H1 (cell line): ENCODE data around the gene CAMK1G. TPM values are rescaled to one million over a fixed set of nuclear protein-coding genes. Genes with fewer than 3 reads are reported as not detected.

Experiments used
- CTCF ChIA-PET: fragments of 300-600 bp; sonication (Branson Sonifier 250); formaldehyde crosslinking; loops from one replicate; lab custom pipeline; 2021; ENCODE audit not compliant: partially characterized antibody; lab: Charles Lee
- POLR2A ChIA-PET: fragments of 300-600 bp; sonication (Branson Sonifier 250); formaldehyde crosslinking; loops from one replicate; lab custom pipeline; 2021; ENCODE audit warnings: inconsistent platforms; ENCODE audit not compliant: partially characterized antibody; lab: Charles Lee
- DNase-seq, 2 experiments: peaks; one replicate each; pipeline versions ENCODE4 v3.0.0 to v3.0.0-alpha.2; 2010 to 2022; ENCODE audit warnings: low spot score in 2 of 2, low read depth in 1 of 2, mixed read lengths in 1 of 2
- FAIRE-seq: peaks from 2 replicates; lab custom pipeline; 2011; peaks lifted over from hg19 to GRCh38; lab: Jason Lieb, UNC
- H2AFZ ChIP-seq: 2 replicates; pipeline ENCODE4 v1.8.1; 2012; ENCODE audit warnings: low read length, inconsistent platforms
- H2AK5ac ChIP-seq: 2 replicates; pipeline ENCODE4 v1.6.1; 2013; ENCODE audit warnings: low read depth, low read length
- H2BK120ac ChIP-seq: replicated peaks from 2 replicates; pipeline ENCODE3; 2013; ENCODE audit warnings: low read depth, low read length, inconsistent platforms
- H2BK12ac ChIP-seq: 2 replicates; pipeline ENCODE4 v1.6.1; 2013; ENCODE audit warnings: low read depth, low read length
- H2BK15ac ChIP-seq: 2 replicates; pipeline ENCODE4 v1.6.1; 2013; ENCODE audit warnings: low read length
- H2BK20ac ChIP-seq: 2 replicates; pipeline ENCODE4 v1.6.1; 2013; ENCODE audit warnings: low read length
- H2BK5ac ChIP-seq: 2 replicates; pipeline ENCODE4 v1.6.1; 2013; ENCODE audit warnings: low read depth, low read length
- H3K14ac ChIP-seq: 2 replicates; pipeline ENCODE4 v1.6.1; 2013; ENCODE audit warnings: inconsistent platforms; ENCODE audit not compliant: insufficient read length
- H3K18ac ChIP-seq: 2 replicates; pipeline ENCODE4 v1.6.1; 2013; ENCODE audit warnings: low read length; ENCODE audit errors: extremely low read depth
- H3K23ac ChIP-seq: 2 replicates; pipeline ENCODE4 v1.6.1; 2013; ENCODE audit warnings: inconsistent platforms; ENCODE audit not compliant: insufficient read length
- H3K23me2 ChIP-seq: 2 replicates; pipeline ENCODE4 v1.6.1; 2013; ENCODE audit warnings: low read depth, low read length
- H3K27ac ChIP-seq: 2 replicates; pipeline ENCODE4 v1.6.1; 2011; ENCODE audit warnings: low read depth, low read length, inconsistent platforms
- H3K27me3 ChIP-seq, 4 experiments: replicated peaks in 1 of 4; 1 replicate in 1 of 4; 2 replicates in 3 of 4; pipeline versions ENCODE4 v1.6.1 to v1.8.1; 2011 to 2013; ENCODE audit warnings: low read length in 3 of 4, mild to moderate bottlenecking in 3 of 4, inconsistent platforms in 2 of 4, mixed read lengths in 2 of 4, moderate library complexity in 1 of 4; ENCODE audit not compliant: control insufficient read depth in 3 of 4, insufficient read depth in 3 of 4; ENCODE audit errors: extremely low read depth in 1 of 4
- H3K36me3 ChIP-seq, 4 experiments: 2 replicates each; pipeline versions ENCODE4 v1.6.1 to v1.8.1; 2011 to 2013; ENCODE audit warnings: mild to moderate bottlenecking in 4 of 4, low read length in 3 of 4, moderate library complexity in 2 of 4, control low read depth in 1 of 4, inconsistent platforms in 1 of 4; ENCODE audit not compliant: insufficient read depth in 4 of 4, control insufficient read depth in 2 of 4
- H3K4ac ChIP-seq: replicated peaks from 2 replicates; pipeline ENCODE3; 2013; ENCODE audit warnings: low read length, low read depth, mixed read lengths, inconsistent platforms; ENCODE audit not compliant: insufficient read length
- H3K4me1 ChIP-seq, 4 experiments: replicated peaks in 1 of 4; 1 replicate in 1 of 4; 2 replicates in 3 of 4; pipeline versions ENCODE4 v1.6.1 to v1.8.1; 2011 to 2013; ENCODE audit warnings: low read length in 3 of 4, inconsistent platforms in 2 of 4, mixed read lengths in 1 of 4; ENCODE audit not compliant: insufficient read depth in 4 of 4, control insufficient read depth in 3 of 4
- H3K4me2 ChIP-seq, 2 experiments: 2 replicates each; pipeline versions ENCODE4 v1.6.1 to v1.8.1; 2011 to 2013; ENCODE audit warnings: low read depth in 2 of 2, low read length in 2 of 2, control low read depth in 1 of 2, inconsistent platforms in 1 of 2, mild to moderate bottlenecking in 1 of 2; ENCODE audit not compliant: insufficient read depth in 1 of 2
- H3K4me3 ChIP-seq, 4 experiments: fragments of 200-600, 300-600 bp in 1 of 4; sonication (generic), shearing (Covaris generic), sonication (Bioruptor Twin) in 1 of 4; 2 replicates each; pipeline versions ENCODE4 v1.5.1 to v1.8.1; 2011 to 2016; ENCODE audit warnings: low read length in 4 of 4, low read depth in 3 of 4, control low read depth in 2 of 4, inconsistent platforms in 2 of 4, mild to moderate bottlenecking in 2 of 4, mixed read lengths in 1 of 4, moderate library complexity in 1 of 4; ENCODE audit not compliant: insufficient read depth in 2 of 4; ENCODE audit errors: extremely low read depth in 1 of 4
- H3K56ac ChIP-seq: replicated peaks from 2 replicates; pipeline ENCODE3; 2013; ENCODE audit warnings: low read depth, mild to moderate bottlenecking, mixed read lengths, low read length, inconsistent platforms; ENCODE audit not compliant: insufficient read length
- H3K79me1 ChIP-seq: 2 replicates; pipeline ENCODE4 v1.6.1; 2013; ENCODE audit warnings: low read depth, low read length, control low read depth
- H3K79me2 ChIP-seq, 2 experiments: 2 replicates each; pipeline versions ENCODE4 v1.6.1 to v1.8.1; 2012 to 2013; ENCODE audit warnings: low read length in 2 of 2, mild to moderate bottlenecking in 2 of 2, inconsistent platforms in 1 of 2; ENCODE audit not compliant: insufficient read depth in 2 of 2, control insufficient read depth in 1 of 2
- H3K9ac ChIP-seq, 4 experiments: replicated peaks in 1 of 4; 1 replicate in 1 of 4; 2 replicates in 3 of 4; pipeline versions ENCODE4 v1.6.1 to v1.8.1; 2011 to 2013; ENCODE audit warnings: low read depth in 3 of 4, low read length in 3 of 4, control low read depth in 2 of 4, mild to moderate bottlenecking in 2 of 4, moderate library complexity in 2 of 4, inconsistent platforms in 1 of 4; ENCODE audit errors: extremely low read depth in 1 of 4
- H3K9me3 ChIP-seq, 2 experiments: 2 replicates each; pipeline versions ENCODE4 v1.6.1 to v1.8.1; 2012 to 2013; ENCODE audit warnings: mild to moderate bottlenecking in 2 of 2, moderate library complexity in 2 of 2, control low read depth in 1 of 2, inconsistent platforms in 1 of 2, low read depth in 1 of 2, low read length in 1 of 2, mixed read lengths in 1 of 2; ENCODE audit not compliant: insufficient read depth in 2 of 2
- H4K20me1 ChIP-seq, 2 experiments: replicated peaks in 1 of 2; 2 replicates each; pipeline versions ENCODE3 to v1.8.1; 2011 to 2013; ENCODE audit warnings: inconsistent platforms in 2 of 2, low read length in 2 of 2, mild to moderate bottlenecking in 1 of 2; ENCODE audit not compliant: insufficient read depth in 2 of 2, control insufficient read depth in 1 of 2
- H4K5ac ChIP-seq: 2 replicates; pipeline ENCODE4 v1.6.1; 2013; ENCODE audit warnings: low read length, low read depth, mixed read lengths, inconsistent platforms; ENCODE audit not compliant: insufficient read length
- H4K8ac ChIP-seq: 2 replicates; pipeline ENCODE4 v1.8.0; 2013; ENCODE audit warnings: mild to moderate bottlenecking, moderate library complexity, low read length, inconsistent platforms; ENCODE audit not compliant: insufficient read depth; ENCODE audit errors: extremely low read depth
- H4K91ac ChIP-seq: replicated peaks from 2 replicates; pipeline ENCODE3; 2013; ENCODE audit warnings: low read length, mixed read lengths, inconsistent platforms; ENCODE audit not compliant: insufficient read length
- SP4 ChIP-seq: IDR thresholded peaks from 2 replicates; pipeline ENCODE4 v1.6.1; 2012; ENCODE audit warnings: low read length, inconsistent platforms
- WGBS, 2 experiments: shearing (Covaris generic) in 1 of 2; methylation state at CpG; one replicate each; pipeline versions ENCODE4 v1.1.6 to v1.1.7; 2013 to 2015; ENCODE audit warnings: low lambda C conversion rate in 2 of 2, mixed read lengths in 2 of 2, inconsistent platforms in 1 of 2, low coverage in 1 of 2, missing lambda C conversion rate in 1 of 2; ENCODE audit not compliant: insufficient replicate concordance in 2 of 2, insufficient coverage in 1 of 2, insufficient read length in 1 of 2; ENCODE audit errors: extremely low coverage in 1 of 2, missing lambda C conversion rate in 1 of 2; 5-methylcytosine and 5-hydroxymethylcytosine counted together
- polyA plus RNA-seq, 7 experiments: library from polyadenylated mRNA; depleted of rRNA in 3 of 7; stranded (reverse) in 5 of 7; unstranded in 2 of 7; fragments of >200 nt in 5 of 7; fragments of 200-250 nt in 2 of 7; gene quantifications; 1 replicate in 5 of 7; 2 replicates in 1 of 7; 4 replicates in 1 of 7; pipeline versions ENCODE4 v1.2.1 to v1.2.3, GENCODE V29; 2011 to 2013; ENCODE audit warnings: missing spikeins in 2 of 7, mixed read lengths in 2 of 7
- total RNA-seq: library from RNA; stranded (reverse); fragmentation: NEBNext Ultra II Directional; extraction: Animal tissue kit (Norgen Biotek cat#: 25700); gene quantifications from 2 replicates; pipeline ENCODE4 v1.2.1, GENCODE V29; 2021

CAMK1G gene
- total and polyA plus RNA-seq, 2 of the 8 experiments (the other 6 are each of a cell fraction or from before 2014, with no cell fraction given): 1.00 to 1.0 TPM

DNA sequence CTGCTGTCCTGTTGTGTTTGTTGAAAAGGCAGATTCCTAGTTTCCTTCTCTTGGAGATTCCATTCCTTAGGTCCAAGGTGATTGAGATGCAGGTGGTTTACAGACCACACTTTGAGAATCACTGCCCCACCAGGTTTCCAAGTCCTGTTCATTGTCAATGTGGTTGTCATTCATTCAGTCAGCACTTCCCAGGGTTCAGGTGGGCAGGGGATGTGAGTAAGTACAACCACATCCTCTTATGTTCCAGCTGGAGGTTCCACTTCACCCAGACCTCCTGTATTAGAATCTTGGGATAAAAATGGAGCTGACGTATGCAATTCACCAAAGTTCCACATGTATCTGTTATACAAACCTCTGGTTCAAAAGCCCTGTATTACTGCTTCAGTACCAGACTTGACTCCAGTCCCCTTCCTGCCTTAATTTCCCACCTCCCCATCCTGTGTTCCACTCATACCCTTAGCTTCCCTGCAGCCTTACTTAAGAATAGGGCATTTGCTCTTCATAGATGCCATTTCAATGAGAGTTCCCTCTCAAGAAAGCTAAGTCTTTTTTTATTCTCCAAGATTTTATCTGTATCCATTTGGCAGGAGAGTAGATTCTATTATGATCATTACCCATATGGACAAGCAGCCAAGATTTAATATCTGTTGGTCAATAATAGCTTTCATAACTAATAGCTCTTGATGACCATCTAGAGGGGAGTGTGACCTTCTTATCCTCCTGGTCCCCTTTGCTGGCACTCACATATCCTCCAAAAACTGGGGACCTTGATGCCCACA is 46.0 kb upstream of the CAMK1G start:
- no peak for FAIRE-seq

More for the DNA sequence above, 46.0 kb upstream of the CAMK1G start:
- H3K4me1 ChIP-seq: peaks cover 0 to 8% (median 4%) of the 10 kb centered on the region in 4 experiments; a peak in 1 of 7 replicates
- no peaks in the 10 kb centered on the region for H3K9me3 ChIP-seq
- no peak overlapping the region for H4K8ac ChIP-seq
- peak overlapping the region; percentile 48 for H3K4ac ChIP-seq
- H3K18ac ChIP-seq: no peak overlapping the region
- H2AFZ ChIP-seq: no peak overlapping the region
- no peak overlapping the region for H2AK5ac ChIP-seq
- H3K14ac ChIP-seq: no peak overlapping the region
- H3K79me2 ChIP-seq: no peaks in the 10 kb centered on the region
- no peak overlapping the region for H3K9ac ChIP-seq
- H2BK120ac ChIP-seq: no peak overlapping the region
- no peak overlapping the region for H3K27ac ChIP-seq
- WGBS, 2 experiments: 93% methylated on average over 1 of the region's 1 CpG; no CpG with 5 or more reads in 1 of the 2 experiments
- H3K23me2 ChIP-seq: no peaks in the 10 kb centered on the region
- no peak overlapping the region for H2BK12ac ChIP-seq
- ChIA-PET POLR2A (no interaction called here), CTCF (interaction anchor here (0.7 to 6.9 kb wide), 10 partner anchors 10 to 289 kb away, joined by 3 to 32 read pairs (median 3); no protein-coding TSS in a partner anchor)
- H3K4me2 ChIP-seq: no peak overlapping the region
- no peaks in the 10 kb centered on the region; a peak in 1 of 8 replicates for H3K36me3 ChIP-seq
- H3K27me3 ChIP-seq: no peaks in the 10 kb centered on the region
- H2BK5ac ChIP-seq: no peak overlapping the region
- no peak overlapping the region for H3K4me3 ChIP-seq
- H4K5ac ChIP-seq: no peak overlapping the region
- H4K91ac ChIP-seq: no peak overlapping the region
- no peak for TF ChIP-seq SP4
- H3K56ac ChIP-seq: no peak overlapping the region
- no peak for DNase-seq
- no peak overlapping the region for H3K23ac ChIP-seq
- no peak overlapping the region for H2BK15ac ChIP-seq
- H2BK20ac ChIP-seq: no peak overlapping the region
- no peaks in the 10 kb centered on the region for H3K79me1 ChIP-seq
- H4K20me1 ChIP-seq: no peaks in the 10 kb centered on the region
